ENCODE results near the gene CMC2.

The CMC2 gene

DNA sequence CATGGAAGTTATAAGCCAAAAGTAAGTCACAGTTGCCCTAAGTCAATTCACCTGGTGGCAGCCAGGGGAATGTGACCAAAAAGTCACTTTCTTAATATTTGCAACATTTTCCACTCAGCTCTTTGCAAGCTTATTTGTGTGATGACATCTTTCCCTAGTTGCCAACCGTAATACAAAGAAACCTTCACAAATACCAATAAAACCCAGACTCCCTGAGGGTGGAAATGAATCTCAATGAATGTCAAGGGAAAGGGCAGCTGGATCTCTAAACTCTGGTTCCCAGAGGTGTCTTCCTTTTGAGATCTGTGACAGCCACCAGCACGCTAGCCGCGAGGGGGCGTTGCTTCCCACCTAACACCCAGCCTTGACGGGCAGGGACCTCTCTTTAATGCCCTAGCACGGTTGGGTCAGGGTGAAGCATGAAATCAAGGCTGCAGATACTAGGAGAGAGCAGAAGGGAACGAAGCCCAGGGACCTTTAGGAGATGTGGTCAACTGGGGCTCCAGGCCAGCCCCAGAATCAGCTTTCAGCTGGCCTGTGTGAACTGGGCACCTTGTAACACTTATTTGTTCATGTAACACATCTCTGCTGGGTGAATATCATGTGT is 82.2 kb downstream of the CMC2 start:
- peak; percentile 48 for DNase-seq (ENCODE audit: low spot score)

GRCh38 chr16:80923356-80923755 is 83.3 kb downstream of the CMC2 start:
- no peak for DNase-seq (ENCODE audit: low spot score)

Data from D341Med (cell line).